HG02588 (cell line): ENCODE data around the gene SRM.
"Not testable (repeated sequence)": the region's sequence is repeated elsewhere in the genome, so short reads cannot be mapped to it uniquely, and the experiment has no call there.

Source experiments
- ATAC-seq: cut with Tn5 transposase; IDR thresholded peaks from one replicate; pipeline ENCODE4 v1.9.1; 2021; ENCODE audit warnings: mild to moderate bottlenecking, moderate library complexity; ENCODE audit not compliant: unreplicated experiment

Gene SRM

GRCh38 chr1:11045428-11046269 lies 14.2 kb downstream of the SRM start:
- no peak for ATAC-seq

GRCh38 chr1:11044849-11045427 lies 14.9 kb downstream of the SRM start:
- ATAC-seq = no peak

DNA sequence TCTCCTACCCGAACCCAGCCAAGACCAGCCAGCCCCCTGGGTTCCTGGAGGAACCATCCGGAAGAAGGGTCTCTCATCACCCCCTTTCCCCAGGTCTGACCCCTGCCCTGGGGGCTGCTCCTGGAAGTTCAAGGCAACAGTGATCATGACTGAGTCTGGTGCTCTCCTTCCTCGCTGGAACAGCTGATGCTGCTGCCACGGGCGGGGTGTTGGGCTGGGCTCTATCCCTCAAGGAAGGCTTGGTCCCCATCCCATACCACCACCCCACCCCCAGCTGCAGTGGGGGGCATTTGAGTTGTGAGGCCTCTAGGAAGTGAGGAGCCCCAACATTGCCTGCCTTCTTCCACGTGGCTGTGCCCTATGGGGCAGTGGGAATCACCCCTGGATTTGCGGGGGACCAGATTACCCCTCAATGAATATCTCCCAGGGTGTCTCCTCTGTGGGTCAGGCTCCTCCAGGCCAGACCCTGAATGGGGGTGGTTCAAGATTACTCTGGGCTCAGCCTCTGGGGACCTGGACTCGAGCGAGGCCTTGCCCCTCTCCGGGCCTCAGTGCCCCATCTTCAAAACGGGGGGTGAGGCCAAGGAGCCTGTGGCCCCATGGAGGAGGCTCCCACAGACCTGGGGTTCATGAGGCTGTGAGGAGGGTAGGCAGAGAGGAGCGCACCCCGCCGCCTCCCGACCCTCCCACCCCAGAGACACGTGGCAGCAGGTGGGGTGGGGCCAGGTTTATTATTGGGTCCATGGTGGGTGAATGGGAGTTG lies 15.6 kb downstream of the SRM start:
- ATAC-seq = no peak

DNA sequence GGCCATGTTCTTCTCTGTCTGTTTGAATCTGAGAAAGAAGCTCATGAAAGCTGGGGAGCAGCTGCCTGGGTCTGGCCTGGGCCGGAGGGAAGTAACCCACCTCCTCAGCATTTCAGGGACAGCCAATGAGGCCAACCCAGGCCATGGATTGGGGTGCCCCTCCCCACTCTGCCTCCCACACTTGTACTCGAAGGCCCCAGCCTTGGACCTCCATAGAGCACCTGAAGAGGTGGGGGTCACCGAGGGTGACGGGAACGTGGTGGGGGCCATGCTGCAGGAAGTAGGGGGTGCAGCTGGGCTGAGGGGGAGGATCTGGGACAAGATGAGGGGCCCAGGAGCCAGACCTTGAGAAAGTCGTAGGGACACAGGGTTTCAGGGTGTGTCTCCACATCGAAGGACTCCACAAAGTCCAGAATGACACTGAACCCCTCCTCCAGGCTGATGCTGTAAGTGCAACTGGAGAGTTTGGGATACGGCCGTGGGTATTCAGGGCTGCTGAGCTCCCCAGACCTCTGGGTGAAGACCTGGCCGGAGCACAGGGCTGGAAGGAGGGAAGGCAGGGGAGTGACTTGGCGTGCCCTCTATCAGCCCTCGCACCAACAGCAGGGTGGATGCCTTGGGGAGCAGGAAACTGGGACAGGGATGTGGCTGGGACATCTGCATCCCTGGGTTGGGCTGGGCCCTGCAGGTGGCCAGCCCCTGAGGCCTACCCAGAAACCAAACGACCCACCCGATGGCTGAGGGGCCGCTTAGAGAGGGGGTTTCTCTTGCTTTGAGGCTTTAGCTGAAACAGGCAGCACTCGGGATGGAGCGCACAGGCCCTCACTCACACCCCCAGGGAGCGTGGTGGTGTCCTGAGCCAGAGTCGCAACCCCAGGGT lies 16.6 kb downstream of the SRM start:
- ATAC-seq = no peak

GRCh38 chr1:11042065-11042464 lies 17.8 kb downstream of the SRM start:
- ATAC-seq = no peak

DNA sequence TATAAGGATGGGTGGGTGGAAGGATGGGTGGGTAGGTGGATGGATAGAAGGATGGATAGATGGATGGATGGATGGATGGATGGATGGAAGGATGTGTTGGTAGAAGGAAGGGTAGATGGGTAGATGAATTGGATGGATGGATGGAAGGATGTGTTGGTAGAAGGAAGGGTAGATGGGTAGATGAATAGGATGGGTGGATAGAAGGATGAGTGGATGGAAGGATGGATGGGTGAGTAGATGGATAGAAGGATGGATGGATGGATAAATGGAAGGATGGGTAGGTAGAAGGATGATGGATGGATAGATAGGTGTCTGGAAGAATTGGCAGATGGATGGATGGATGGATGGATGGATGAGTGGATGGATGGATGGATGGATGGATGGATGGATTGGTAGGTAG lies 18.8 kb downstream of the SRM start:
- ATAC-seq = no peak

- ATAC-seq = not testable (repeated sequence)
Measured at GRCh38 chr1:11040105-11040429, 19.8 kb downstream of the SRM start.

DNA sequence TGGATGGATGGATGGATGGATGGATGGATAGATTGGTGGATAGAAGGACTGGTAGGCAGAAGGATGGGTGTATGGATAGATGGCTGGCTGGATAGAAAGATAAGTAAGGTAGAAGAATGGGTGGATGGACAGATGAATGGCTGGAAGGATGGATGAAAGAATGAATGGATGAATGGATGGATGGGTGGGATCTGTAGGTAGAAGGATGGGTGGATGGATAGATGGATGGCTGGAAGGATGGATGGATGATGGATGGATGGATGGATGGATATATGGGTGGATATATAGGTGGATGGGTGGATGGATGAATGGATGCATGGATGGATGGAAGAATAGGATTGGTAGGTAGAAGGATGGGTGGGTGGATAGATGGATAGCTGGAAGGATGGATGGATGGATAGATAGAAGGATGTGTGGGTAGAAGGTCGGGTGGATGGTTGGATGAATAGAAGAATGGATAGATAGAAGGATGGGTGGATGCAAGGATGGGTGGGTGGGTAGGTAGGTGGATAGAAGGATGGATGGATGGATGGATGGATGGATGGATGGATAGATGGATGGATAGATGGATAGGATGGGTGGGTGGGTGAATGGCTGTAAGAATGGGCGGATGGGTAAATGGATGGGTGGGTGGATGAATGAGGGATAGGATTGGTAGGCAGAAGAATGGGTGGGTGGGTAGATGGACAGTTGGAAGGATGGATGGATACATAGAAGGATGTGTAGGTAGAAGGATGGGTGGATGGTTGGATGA lies 20.3 kb downstream of the SRM start:
- ATAC-seq = no peak

DNA sequence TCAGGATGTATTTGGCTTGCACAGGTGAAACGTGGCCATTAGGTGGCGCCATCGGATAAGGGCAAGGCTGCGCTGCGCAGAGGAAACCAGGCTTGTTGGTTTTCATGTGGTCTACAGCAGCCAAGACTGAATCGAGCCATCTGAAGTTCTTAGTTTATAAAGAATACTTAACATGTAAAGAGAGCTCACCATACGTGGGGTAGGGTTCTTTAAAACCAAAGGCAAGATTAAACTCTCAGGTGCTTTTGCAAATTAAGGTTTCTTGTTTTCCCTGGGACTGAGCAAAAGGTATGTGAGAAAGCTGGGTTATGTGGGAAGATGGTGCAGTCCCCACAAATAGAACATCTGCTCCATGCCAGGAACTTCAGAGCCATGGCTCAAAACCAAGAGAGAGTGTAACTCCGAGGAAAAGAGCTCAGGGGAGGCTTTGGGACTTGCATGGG lies 22.1 kb downstream of the SRM start:
- no peak for ATAC-seq

GRCh38 chr1:11037019-11037739 lies 22.6 kb downstream of the SRM start:
- ATAC-seq = not testable (repeated sequence)

- no peak for ATAC-seq
Measured at GRCh38 chr1:11031624-11032262, 28.1 kb downstream of the SRM start.

- no peak for ATAC-seq
Measured at GRCh38 chr1:11030865-11031264, 29.0 kb downstream of the SRM start.

GRCh38 chr1:11028018-11028417 lies 31.8 kb downstream of the SRM start:
- ATAC-seq = no peak

DNA sequence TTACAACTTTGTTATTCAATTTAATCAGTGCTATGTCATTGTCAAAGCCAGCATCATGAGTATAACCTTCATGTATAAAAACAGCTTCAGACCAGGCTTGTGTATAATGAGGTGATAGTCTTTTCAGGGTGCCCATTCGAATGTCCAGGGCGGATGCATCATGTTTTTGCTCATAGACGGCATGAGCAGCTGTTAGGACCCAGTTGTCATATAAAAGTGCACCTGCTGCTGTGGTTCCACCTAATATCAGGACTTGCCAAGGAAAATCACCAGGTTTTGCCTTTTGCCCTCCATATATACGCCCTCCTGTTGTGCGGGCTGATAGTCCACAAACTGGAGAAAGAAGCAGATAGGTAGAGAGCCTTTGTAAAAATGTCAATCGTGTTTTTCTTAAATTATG lies 32.5 kb downstream of the SRM start:
- no peak for ATAC-seq

GRCh38 chr1:11026903-11027302 lies 32.9 kb downstream of the SRM start:
- no peak for ATAC-seq

GRCh38 chr1:11026052-11026451 lies 33.8 kb downstream of the SRM start:
- no peak for ATAC-seq

GRCh38 chr1:11025618-11026017 lies 34.2 kb downstream of the SRM start:
- no peak for ATAC-seq

DNA sequence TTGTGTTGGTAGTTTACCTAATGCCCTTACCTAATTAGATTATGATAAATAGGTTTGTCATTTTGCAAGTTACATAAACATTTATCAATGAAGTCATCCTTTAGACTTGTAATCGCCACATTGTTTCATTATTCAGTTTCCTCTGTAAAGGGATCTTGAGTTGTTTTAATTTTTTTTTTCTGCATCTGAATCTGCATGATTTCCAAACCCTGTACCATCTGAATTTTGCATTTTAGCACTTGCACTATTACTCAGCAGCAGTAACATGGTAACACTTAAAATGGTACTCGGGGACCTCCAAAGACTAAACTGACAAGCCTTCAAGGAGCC lies 35.0 kb downstream of the SRM start:
- ATAC-seq = no peak

GRCh38 chr1:11024154-11024873 lies 35.5 kb downstream of the SRM start:
- no peak for ATAC-seq
